GM23338 (cell line): ENCODE results near the gene RFNG.

Experiments used
- CREB1 ChIP-seq: fragments of 250-450 bp; sonication (Bioruptor Pico); IDR thresholded peaks from 2 replicates; pipeline ENCODE4 v1.5.0; 2020; ENCODE audit warnings: low read depth, mild to moderate bottlenecking, moderate library complexity
- EZH2 ChIP-seq: fragments of 200-600 bp; sonication (generic); IDR thresholded peaks from one replicate; pipeline ENCODE4 v1.8.0; 2017; ENCODE audit warnings: antibody characterized with exemption, mild to moderate bottlenecking, low read depth; ENCODE audit not compliant: unreplicated experiment
- EZH2phosphoT487 ChIP-seq: fragments of 200-600 bp; sonication (generic); IDR thresholded peaks from one replicate; pipeline ENCODE4 v1.8.1; 2018; ENCODE audit warnings: antibody characterized with exemption; ENCODE audit not compliant: unreplicated experiment
- NANOG ChIP-seq: IDR thresholded peaks from 2 replicates; pipeline ENCODE4 v1.6.1; 2016; ENCODE audit warnings: antibody characterized with exemption, borderline replicate concordance
- POLR2AphosphoS5 ChIP-seq: IDR thresholded peaks from 2 replicates; pipeline ENCODE4 v1.6.1; 2016; ENCODE audit warnings: antibody characterized with exemption, low read depth
- STAT1 ChIP-seq: IDR thresholded peaks from one replicate; pipeline ENCODE4 v1.6.1; 2016; ENCODE audit warnings: antibody characterized with exemption; ENCODE audit not compliant: unreplicated experiment
- TF ChIP-seq, protein P1 (sequence below), 2 experiments: fragments of 200-600 bp in 1 of 2; sonication (generic) in 1 of 2; conservative IDR thresholded peaks; 2 replicates each; pipeline versions ENCODE4 v1.5.1 to v1.6.1; 2016 to 2017; ENCODE audit warnings: antibody characterized with exemption in 2 of 2, low read depth in 2 of 2, mild to moderate bottlenecking in 2 of 2, moderate library complexity in 1 of 2
- TF ChIP-seq, protein P2 (sequence below): IDR thresholded peaks from one replicate; pipeline ENCODE4 v1.6.1; 2018; ENCODE audit warnings: antibody characterized with exemption; ENCODE audit not compliant: unreplicated experiment

DNA sequence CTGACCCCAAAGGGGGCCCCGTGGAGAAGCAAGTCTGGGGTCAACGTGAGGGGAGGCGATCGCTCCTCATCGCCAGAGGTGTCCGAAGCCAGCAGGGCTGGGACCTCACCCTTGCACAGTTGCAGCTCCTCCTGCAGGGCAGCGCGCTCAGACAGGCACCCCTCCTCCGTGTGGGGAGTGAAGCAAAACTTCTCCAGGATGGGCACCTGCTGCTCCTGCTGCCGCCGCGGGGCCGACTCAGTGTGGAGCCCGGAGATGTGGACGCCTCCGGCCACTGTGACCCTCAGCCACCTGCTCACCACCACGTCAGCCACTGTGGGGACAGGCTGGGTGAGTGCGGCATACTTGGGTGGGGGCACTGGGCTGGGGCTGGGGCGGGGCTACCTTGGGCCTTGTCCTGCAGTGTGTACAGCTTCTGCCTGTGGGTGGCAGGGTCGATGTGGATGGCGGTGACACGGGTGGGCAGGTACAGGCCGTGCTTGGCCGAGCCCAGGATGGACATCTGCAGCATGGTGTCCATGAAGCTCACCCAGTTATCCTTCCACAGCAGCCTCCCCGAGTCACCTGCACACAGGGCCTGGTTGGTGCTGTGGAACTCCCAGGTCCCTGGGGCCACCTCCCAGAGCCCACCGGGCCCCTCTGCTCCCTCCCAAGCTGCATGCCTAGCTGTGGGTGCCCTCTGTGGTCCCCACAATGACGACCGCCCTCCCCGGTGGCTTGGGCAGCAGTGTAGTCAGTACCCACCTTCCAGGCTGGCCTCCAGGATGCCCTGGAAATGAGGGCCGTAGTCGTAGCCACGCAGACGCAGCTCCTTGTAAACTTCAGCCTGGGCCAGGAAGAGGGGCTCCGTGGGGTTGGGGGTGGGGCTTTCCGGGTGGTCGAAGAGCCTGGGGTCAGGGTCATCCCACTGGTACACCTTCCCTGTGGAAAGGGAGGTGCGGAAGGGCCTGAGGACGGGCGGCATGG, 35.6 kb upstream of the RFNG start:
- no peak for TF ChIP-seq EZH2
- TF ChIP-seq, protein P1, sequence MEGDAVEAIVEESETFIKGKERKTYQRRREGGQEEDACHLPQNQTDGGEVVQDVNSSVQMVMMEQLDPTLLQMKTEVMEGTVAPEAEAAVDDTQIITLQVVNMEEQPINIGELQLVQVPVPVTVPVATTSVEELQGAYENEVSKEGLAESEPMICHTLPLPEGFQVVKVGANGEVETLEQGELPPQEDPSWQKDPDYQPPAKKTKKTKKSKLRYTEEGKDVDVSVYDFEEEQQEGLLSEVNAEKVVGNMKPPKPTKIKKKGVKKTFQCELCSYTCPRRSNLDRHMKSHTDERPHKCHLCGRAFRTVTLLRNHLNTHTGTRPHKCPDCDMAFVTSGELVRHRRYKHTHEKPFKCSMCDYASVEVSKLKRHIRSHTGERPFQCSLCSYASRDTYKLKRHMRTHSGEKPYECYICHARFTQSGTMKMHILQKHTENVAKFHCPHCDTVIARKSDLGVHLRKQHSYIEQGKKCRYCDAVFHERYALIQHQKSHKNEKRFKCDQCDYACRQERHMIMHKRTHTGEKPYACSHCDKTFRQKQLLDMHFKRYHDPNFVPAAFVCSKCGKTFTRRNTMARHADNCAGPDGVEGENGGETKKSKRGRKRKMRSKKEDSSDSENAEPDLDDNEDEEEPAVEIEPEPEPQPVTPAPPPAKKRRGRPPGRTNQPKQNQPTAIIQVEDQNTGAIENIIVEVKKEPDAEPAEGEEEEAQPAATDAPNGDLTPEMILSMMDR (conservative IDR thresholded peaks at IDR 0.05; ENCODE audit: low read depth in 2 of 2), result no peak
- TF ChIP-seq STAT1, result no peak
- TF ChIP-seq EZH2phosphoT487, result no peak
- TF ChIP-seq POLR2AphosphoS5, result no peak
- TF ChIP-seq, protein P2, sequence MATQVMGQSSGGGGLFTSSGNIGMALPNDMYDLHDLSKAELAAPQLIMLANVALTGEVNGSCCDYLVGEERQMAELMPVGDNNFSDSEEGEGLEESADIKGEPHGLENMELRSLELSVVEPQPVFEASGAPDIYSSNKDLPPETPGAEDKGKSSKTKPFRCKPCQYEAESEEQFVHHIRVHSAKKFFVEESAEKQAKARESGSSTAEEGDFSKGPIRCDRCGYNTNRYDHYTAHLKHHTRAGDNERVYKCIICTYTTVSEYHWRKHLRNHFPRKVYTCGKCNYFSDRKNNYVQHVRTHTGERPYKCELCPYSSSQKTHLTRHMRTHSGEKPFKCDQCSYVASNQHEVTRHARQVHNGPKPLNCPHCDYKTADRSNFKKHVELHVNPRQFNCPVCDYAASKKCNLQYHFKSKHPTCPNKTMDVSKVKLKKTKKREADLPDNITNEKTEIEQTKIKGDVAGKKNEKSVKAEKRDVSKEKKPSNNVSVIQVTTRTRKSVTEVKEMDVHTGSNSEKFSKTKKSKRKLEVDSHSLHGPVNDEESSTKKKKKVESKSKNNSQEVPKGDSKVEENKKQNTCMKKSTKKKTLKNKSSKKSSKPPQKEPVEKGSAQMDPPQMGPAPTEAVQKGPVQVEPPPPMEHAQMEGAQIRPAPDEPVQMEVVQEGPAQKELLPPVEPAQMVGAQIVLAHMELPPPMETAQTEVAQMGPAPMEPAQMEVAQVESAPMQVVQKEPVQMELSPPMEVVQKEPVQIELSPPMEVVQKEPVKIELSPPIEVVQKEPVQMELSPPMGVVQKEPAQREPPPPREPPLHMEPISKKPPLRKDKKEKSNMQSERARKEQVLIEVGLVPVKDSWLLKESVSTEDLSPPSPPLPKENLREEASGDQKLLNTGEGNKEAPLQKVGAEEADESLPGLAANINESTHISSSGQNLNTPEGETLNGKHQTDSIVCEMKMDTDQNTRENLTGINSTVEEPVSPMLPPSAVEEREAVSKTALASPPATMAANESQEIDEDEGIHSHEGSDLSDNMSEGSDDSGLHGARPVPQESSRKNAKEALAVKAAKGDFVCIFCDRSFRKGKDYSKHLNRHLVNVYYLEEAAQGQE, result no peak
- TF ChIP-seq CREB1 (CRISPR knock-in tag), result no peak
- TF ChIP-seq NANOG, result no peak
